Measurements from ENCODE around the gene FGD5.
"Not testable (repeated sequence)": the region's sequence is repeated elsewhere in the genome, so short reads cannot be mapped to it uniquely, and the experiment has no call there.

FGD5 gene

GRCh38 chr3:14804835-14805780 is 13.7 kb upstream of the FGD5 start:
- no peak for DNase-seq (ENCODE audit: low spot score)

GRCh38 chr3:14805961-14806537 is 12.7 kb upstream of the FGD5 start:
- no peak for DNase-seq (ENCODE audit: low spot score)

- DNase-seq (ENCODE audit: low spot score), result no peak
Measured at GRCh38 chr3:14806641-14807263, 12.0 kb upstream of the FGD5 start.

- DNase-seq (ENCODE audit: low spot score), result no peak
Measured at GRCh38 chr3:14808025-14808424, 10.7 kb upstream of the FGD5 start.

GRCh38 chr3:14808502-14809266 is 10.1 kb upstream of the FGD5 start:
- DNase-seq (ENCODE audit: low spot score), result no peak

- not testable (repeated sequence) for DNase-seq (ENCODE audit: low spot score)
Measured at GRCh38 chr3:14809611-14810010, 9.2 kb upstream of the FGD5 start.

- DNase-seq (ENCODE audit: low spot score), result no peak
Measured at GRCh38 chr3:14810070-14810791, 8.5 kb upstream of the FGD5 start.

GRCh38 chr3:14810801-14811661 is 7.7 kb upstream of the FGD5 start:
- DNase-seq (ENCODE audit: low spot score), result no peak

GRCh38 chr3:14811684-14812083 is 7.1 kb upstream of the FGD5 start:
- no peak for DNase-seq (ENCODE audit: low spot score)

- DNase-seq (ENCODE audit: low spot score), result no peak
Measured at GRCh38 chr3:14812196-14812790, 6.5 kb upstream of the FGD5 start.

- DNase-seq (ENCODE audit: low spot score), result no peak
Measured at GRCh38 chr3:14814411-14814871, 4.3 kb upstream of the FGD5 start.

- DNase-seq (ENCODE audit: low spot score), result no peak
Measured at GRCh38 chr3:14816359-14816758, 2.4 kb upstream of the FGD5 start.

- DNase-seq (ENCODE audit: low spot score), result no peak
Measured at GRCh38 chr3:14819671-14820070, 909 bp downstream of the FGD5 start.

- DNase-seq (ENCODE audit: low spot score), result no peak
Measured at GRCh38 chr3:14820156-14820555, 1.4 kb downstream of the FGD5 start.

GRCh38 chr3:14821151-14821550 is 2.4 kb downstream of the FGD5 start:
- DNase-seq (ENCODE audit: low spot score), result no peak

- no peak for DNase-seq (ENCODE audit: low spot score)
Measured at GRCh38 chr3:14822134-14822533, 3.4 kb downstream of the FGD5 start.

- no peak for DNase-seq (ENCODE audit: low spot score)
Measured at GRCh38 chr3:14822670-14823390, 4.1 kb downstream of the FGD5 start.

GRCh38 chr3:14823393-14823792 is 4.6 kb downstream of the FGD5 start:
- no peak for DNase-seq (ENCODE audit: low spot score)

GRCh38 chr3:14823910-14824629 is 5.3 kb downstream of the FGD5 start:
- DNase-seq (ENCODE audit: low spot score), result no peak
